Measurements from ENCODE around the gene NFE2L2.

NFE2L2 gene

DNA sequence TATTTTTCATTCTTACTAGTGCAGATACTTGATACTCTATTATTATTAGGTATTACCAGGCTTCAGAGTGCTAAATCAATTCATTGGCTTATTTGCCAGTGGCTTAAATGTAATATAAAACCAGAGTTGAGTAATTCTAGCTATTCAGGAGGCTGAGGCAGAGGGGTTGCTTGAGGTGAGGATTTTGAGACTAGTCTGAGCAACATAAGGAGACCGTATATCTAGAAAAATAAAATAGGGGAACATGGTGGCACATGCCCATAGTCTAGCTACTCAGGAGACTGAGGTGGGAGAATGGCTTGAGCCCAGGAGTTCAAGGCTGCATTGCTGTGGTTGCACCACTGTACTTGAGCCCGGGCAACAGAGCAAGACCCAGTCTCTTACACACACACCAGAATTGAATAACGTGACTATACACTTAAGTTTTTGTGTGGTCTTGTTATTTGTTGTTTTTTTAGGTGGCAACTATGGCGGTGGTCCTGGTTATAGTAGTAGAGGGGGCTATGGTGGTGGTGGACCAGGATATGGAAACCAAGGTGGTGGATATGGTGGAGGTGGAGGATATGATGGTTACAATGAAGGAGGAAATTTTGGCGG is 47.2 kb downstream of the NFE2L2 start:
- no peak overlapping the region for H3K4me2 ChIP-seq (ENCODE audit: low read depth, low read length)
- no peak overlapping the region for H3K9ac ChIP-seq (ENCODE audit: low read length)
- TF ChIP-seq EZH2 (optimal IDR thresholded peaks at IDR 0.05; ENCODE audit: low read depth, low read length) (no peak), EZH2phosphoT487 (IDR thresholded peaks at IDR 0.05; ENCODE audit: low read length) (no peak)
- TF ChIP-seq, protein P1, sequence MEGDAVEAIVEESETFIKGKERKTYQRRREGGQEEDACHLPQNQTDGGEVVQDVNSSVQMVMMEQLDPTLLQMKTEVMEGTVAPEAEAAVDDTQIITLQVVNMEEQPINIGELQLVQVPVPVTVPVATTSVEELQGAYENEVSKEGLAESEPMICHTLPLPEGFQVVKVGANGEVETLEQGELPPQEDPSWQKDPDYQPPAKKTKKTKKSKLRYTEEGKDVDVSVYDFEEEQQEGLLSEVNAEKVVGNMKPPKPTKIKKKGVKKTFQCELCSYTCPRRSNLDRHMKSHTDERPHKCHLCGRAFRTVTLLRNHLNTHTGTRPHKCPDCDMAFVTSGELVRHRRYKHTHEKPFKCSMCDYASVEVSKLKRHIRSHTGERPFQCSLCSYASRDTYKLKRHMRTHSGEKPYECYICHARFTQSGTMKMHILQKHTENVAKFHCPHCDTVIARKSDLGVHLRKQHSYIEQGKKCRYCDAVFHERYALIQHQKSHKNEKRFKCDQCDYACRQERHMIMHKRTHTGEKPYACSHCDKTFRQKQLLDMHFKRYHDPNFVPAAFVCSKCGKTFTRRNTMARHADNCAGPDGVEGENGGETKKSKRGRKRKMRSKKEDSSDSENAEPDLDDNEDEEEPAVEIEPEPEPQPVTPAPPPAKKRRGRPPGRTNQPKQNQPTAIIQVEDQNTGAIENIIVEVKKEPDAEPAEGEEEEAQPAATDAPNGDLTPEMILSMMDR (IDR thresholded peaks at IDR 0.05; ENCODE audit: low read length): no peak

GRCh38 chr2:177212891-177213856 is 51.4 kb downstream of the NFE2L2 start:
- peaks cover 14% of the 10 kb centered on the region for H3K36me3 ChIP-seq (replicated peaks; ENCODE audit: insufficient read depth, low read length)
- peak overlapping the region; percentile 95 for H3K27ac ChIP-seq (ENCODE audit: low read length)
- H3K9me2 ChIP-seq (replicated peaks; ENCODE audit: insufficient read depth, low read length): no peaks in the 10 kb centered on the region
- H3K4me2 ChIP-seq (ENCODE audit: low read depth, low read length): peak overlapping the region; percentile 85
- peaks cover 37% of the 10 kb centered on the region for H4K20me1 ChIP-seq (ENCODE audit: insufficient read depth, low read length)
- no peaks in the 10 kb centered on the region for H3K9me3 ChIP-seq (replicated peaks; ENCODE audit: insufficient read depth, low read length)
- H3K4me1 ChIP-seq (ENCODE audit: low read length): peaks cover 15% of the 10 kb centered on the region
- peak overlapping the region; percentile 97 for H3K9ac ChIP-seq (ENCODE audit: low read length)
- peaks cover 21% of the 10 kb centered on the region for H3F3A ChIP-seq (ENCODE audit: insufficient read depth, low read length)
- no peak overlapping the region for H2AFZ ChIP-seq (ENCODE audit: low read length)
- no peaks in the 10 kb centered on the region for H3K27me3 ChIP-seq (replicated peaks; ENCODE audit: insufficient read depth, low read length)
- peak overlapping the region; percentile 67 for H3K4me3 ChIP-seq (ENCODE audit: low read length)
- peak; percentile 82 for DNase-seq
- TF ChIP-seq EZH2phosphoT487 (IDR thresholded peaks at IDR 0.05; ENCODE audit: low read length): no peak
- TF ChIP-seq, protein P1 (IDR thresholded peaks at IDR 0.05; ENCODE audit: low read length): no peak
- no peak for TF ChIP-seq EZH2 (optimal IDR thresholded peaks at IDR 0.05; ENCODE audit: low read depth, low read length)
- H3K79me2 ChIP-seq (ENCODE audit: low read length): peaks cover 67% of the 10 kb centered on the region

More for the DNA sequence above, 47.2 kb downstream of the NFE2L2 start:
- Histone ChIP-seq H3K36me3 (replicated peaks; ENCODE audit: insufficient read depth, low read length) (peaks cover 29% of the 10 kb centered on the region), H3K4me1 (ENCODE audit: low read length) (peaks cover 10% of the 10 kb centered on the region; the same call in 1 of the 2 replicates), H3K9me3 (replicated peaks; ENCODE audit: insufficient read depth, low read length) (no peaks in the 10 kb centered on the region), H3K27me3 (replicated peaks; ENCODE audit: insufficient read depth, low read length) (no peaks in the 10 kb centered on the region), H2AFZ (ENCODE audit: low read length) (no peak overlapping the region), H3K9me2 (replicated peaks; ENCODE audit: insufficient read depth, low read length) (no peaks in the 10 kb centered on the region), H3K27ac (ENCODE audit: low read length) (no peak overlapping the region), H3K79me2 (ENCODE audit: low read length) (peaks cover 79% of the 10 kb centered on the region), H3F3A (ENCODE audit: insufficient read depth, low read length) (peaks cover 32% of the 10 kb centered on the region), H4K20me1 (ENCODE audit: insufficient read depth, low read length) (peaks cover 59% of the 10 kb centered on the region), H3K4me3 (ENCODE audit: low read length) (no peak overlapping the region)
- DNase-seq: no peak

DNA sequence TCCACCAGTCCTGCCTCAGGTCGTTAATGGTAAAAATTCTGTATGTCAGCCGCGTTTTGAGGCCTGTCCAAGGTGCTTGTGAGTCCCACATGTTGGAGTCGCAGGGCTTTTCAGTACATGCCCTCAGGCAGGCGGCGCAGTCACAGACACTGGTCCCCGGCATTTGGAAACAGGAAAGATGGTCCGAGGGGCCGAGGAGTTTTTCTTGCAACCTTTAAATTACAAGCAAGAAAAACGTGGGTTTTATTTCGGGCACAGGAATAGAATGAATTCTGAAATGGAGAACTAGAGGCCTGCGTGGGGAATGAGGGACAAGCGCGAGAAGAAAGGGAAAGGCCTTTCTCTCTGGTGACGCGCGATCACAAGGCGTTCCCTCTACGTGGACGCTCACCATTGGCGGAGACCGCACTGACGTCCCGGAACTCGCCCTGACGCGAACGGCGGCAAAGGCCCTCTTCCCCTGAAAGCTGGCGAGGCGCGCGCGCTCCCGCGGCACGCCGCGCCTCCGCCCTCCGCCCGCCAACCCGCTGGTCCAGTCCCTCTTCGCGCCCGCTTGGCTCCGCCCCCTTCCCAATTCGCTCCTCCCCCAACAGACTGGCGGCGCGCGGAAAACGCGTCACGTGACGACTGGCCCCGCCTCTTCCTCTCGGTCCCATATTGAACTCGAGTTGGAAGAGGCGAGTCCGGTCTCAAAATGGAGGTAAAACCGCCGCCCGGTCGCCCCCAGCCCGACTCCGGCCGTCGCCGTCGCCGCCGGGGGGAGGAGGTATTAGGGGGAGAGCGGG is 52.2 kb downstream of the NFE2L2 start, which contains the start of gene HNRNPA3:
TSS of gene HNRNPA3 (plus strand) at position 689 of the 785 bp plus-strand sequence. CDS start at position 695, 6 bp downstream.
- H3K9ac ChIP-seq (ENCODE audit: low read length): peak within 1 kb of the TSS; percentile 97
- peaks cover 19% of the 10 kb centered on the region for H3F3A ChIP-seq (ENCODE audit: insufficient read depth, low read length)
- H3K9me3 ChIP-seq (replicated peaks; ENCODE audit: insufficient read depth, low read length): no peaks in the 10 kb centered on the region
- H3K27ac ChIP-seq (ENCODE audit: low read length): peak within 1 kb of the TSS; percentile 95
- peaks cover 13% of the 10 kb centered on the region for H3K36me3 ChIP-seq (replicated peaks; ENCODE audit: insufficient read depth, low read length)
- H3K4me2 ChIP-seq (ENCODE audit: low read depth, low read length): peak within 1 kb of the TSS; percentile 85
- no peak for TF ChIP-seq EZH2phosphoT487 (IDR thresholded peaks at IDR 0.05; ENCODE audit: low read length)
- no peak for TF ChIP-seq EZH2 (optimal IDR thresholded peaks at IDR 0.05; ENCODE audit: low read depth, low read length)
- TF ChIP-seq, protein P1 (IDR thresholded peaks at IDR 0.05; ENCODE audit: low read length): peak; percentile 17; the same call in 1 of the 2 replicates
- H3K9me2 ChIP-seq (replicated peaks; ENCODE audit: insufficient read depth, low read length): no peaks in the 10 kb centered on the region
- peaks cover 17% of the 10 kb centered on the region for H3K4me1 ChIP-seq (ENCODE audit: low read length)
- no peaks in the 10 kb centered on the region for H3K27me3 ChIP-seq (replicated peaks; ENCODE audit: insufficient read depth, low read length)
- DNase-seq: peak; percentile 98
- peaks cover 33% of the 10 kb centered on the region for H4K20me1 ChIP-seq (ENCODE audit: insufficient read depth, low read length)
- H3K79me2 ChIP-seq (ENCODE audit: low read length): peaks cover 59% of the 10 kb centered on the region
- peak within 1 kb of the TSS; percentile 29; the same call in 1 of the 2 replicates for H2AFZ ChIP-seq (ENCODE audit: low read length)
- peak within 1 kb of the TSS; percentile 71 for H3K4me3 ChIP-seq (ENCODE audit: low read length)

Measured in MM.1S (cell line).